OCI-LY1 (cell line): ENCODE measurements around the gene LSP1.

Source experiments
- EZH2 ChIP-seq: fragments of 200-600 bp; sonication (generic), shearing (Covaris generic); IDR thresholded peaks from 2 replicates; pipeline ENCODE4 v1.8.0; 2017; ENCODE audit warnings: borderline replicate concordance, mixed run types, mild to moderate bottlenecking, antibody characterized with exemption, low read length, moderate library complexity, mixed read lengths
- TF ChIP-seq, protein P1 (sequence below): fragments of 200-600 bp; sonication (generic), shearing (Covaris generic); IDR thresholded peaks from 2 replicates; pipeline ENCODE4 v1.5.1; 2017; ENCODE audit warnings: mild to moderate bottlenecking, antibody characterized with exemption, low read length, moderate library complexity, mixed read lengths

GRCh38 chr11:1819074-1819473 is 33.8 kb upstream of the LSP1 start:
- TF ChIP-seq, protein P1, sequence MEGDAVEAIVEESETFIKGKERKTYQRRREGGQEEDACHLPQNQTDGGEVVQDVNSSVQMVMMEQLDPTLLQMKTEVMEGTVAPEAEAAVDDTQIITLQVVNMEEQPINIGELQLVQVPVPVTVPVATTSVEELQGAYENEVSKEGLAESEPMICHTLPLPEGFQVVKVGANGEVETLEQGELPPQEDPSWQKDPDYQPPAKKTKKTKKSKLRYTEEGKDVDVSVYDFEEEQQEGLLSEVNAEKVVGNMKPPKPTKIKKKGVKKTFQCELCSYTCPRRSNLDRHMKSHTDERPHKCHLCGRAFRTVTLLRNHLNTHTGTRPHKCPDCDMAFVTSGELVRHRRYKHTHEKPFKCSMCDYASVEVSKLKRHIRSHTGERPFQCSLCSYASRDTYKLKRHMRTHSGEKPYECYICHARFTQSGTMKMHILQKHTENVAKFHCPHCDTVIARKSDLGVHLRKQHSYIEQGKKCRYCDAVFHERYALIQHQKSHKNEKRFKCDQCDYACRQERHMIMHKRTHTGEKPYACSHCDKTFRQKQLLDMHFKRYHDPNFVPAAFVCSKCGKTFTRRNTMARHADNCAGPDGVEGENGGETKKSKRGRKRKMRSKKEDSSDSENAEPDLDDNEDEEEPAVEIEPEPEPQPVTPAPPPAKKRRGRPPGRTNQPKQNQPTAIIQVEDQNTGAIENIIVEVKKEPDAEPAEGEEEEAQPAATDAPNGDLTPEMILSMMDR = no peak
- TF ChIP-seq EZH2 = no peak
